Muscle of leg (tissue), 11 donors: Measurements from ENCODE around the gene TSR3. TPM values are rescaled to one million over a fixed set of nuclear protein-coding genes. Genes with fewer than 3 reads are reported as not detected.

Experiments
- DNase-seq: peaks from one replicate; pipeline ENCODE4 v3.0.0; 2013
- H3K27ac ChIP-seq: one replicate; pipeline ENCODE4 v1.5.1; 2013; ENCODE audit warnings: mild to moderate bottlenecking, low read length, control low read depth
- H3K27me3 ChIP-seq: one replicate; pipeline ENCODE4 v1.6.1; 2013; ENCODE audit warnings: low read length; ENCODE audit not compliant: control insufficient read depth, insufficient read depth
- H3K36me3 ChIP-seq: one replicate; pipeline ENCODE4 v1.6.1; 2013; ENCODE audit warnings: low read length; ENCODE audit not compliant: control insufficient read depth, insufficient read depth
- H3K4me1 ChIP-seq: one replicate; pipeline ENCODE4 v1.6.1; 2013; ENCODE audit warnings: low read length; ENCODE audit not compliant: control insufficient read depth, insufficient read depth
- H3K4me3 ChIP-seq: one replicate; pipeline ENCODE4 v1.5.1; 2013; ENCODE audit warnings: low read length, control low read depth
- H3K9me3 ChIP-seq: replicated peaks from 2 replicates; pipeline ENCODE4 v1.6.1; 2013; ENCODE audit warnings: low read depth, low read length; ENCODE audit not compliant: control insufficient read depth
- WGBS: methylation state at CpG from one replicate; pipeline ENCODE4 v1.1.5; 2013; ENCODE audit warnings: missing lambda C conversion rate; ENCODE audit not compliant: insufficient coverage; 5-methylcytosine and 5-hydroxymethylcytosine counted together
- polyA plus RNA-seq, 8 donors: library from polyadenylated mRNA; unstranded; fragments of 120-200 nt; gene quantifications; one replicate each; pipeline versions ENCODE4 v1.2.1 to v1.2.3, GENCODE V29; 2013; ENCODE audit warnings: inconsistent platforms in 1 of 8, low replicate concordance in 1 of 8; ENCODE audit not compliant: insufficient read length in 8 of 8, insufficient read depth in 1 of 8
- total RNA-seq: library from RNA; stranded (reverse); fragments of 120-200 nt; gene quantifications from one replicate; pipeline ENCODE4 v1.2.4, GENCODE V29; 2013

TSR3 gene
- total and polyA plus RNA-seq, 9 donors, result 40.9 to 62.3 (median 49.2) TPM

DNA sequence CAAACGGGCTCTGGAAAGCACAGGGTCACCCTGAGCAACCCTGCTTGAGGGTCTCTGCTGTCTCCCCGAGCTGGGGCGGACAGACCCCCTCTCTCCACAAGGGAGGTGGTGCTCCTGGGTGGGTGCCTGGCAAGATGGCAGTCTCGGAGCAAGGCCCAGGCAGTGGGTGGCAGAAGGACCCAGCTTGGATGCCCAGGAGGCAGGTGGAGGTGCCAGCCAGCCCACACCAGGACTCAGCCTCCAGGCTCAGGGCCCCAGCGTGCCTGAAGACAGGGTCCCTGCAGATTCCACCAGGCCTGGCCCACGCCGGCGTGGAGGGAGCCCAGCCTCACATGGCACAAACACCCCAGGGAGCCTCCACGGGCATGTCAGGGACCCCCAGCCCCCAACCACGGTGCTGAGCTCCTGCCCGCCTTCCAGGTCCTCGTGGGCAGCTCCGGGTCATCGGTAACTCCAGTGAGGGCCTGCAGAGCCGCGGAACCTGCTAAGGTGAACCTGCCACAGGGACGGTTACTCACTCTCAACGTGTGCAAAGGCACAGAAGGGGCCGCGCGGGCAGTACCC, 42.0 kb upstream of the TSR3 start:
- no peaks in the 10 kb centered on the region for H3K27me3 ChIP-seq
- no peak for DNase-seq
- H3K4me1 ChIP-seq, result no peaks in the 10 kb centered on the region
- WGBS, result 92% methylated on average over 18 of the region's 21 CpGs
- H3K27ac ChIP-seq, result no peak overlapping the region
- H3K9me3 ChIP-seq, result no peaks in the 10 kb centered on the region
- H3K4me3 ChIP-seq, result no peak overlapping the region
- peaks cover 66% of the 10 kb centered on the region for H3K36me3 ChIP-seq

- H3K27me3 ChIP-seq, result no peaks in the 10 kb centered on the region
- H3K27ac ChIP-seq, result no peak overlapping the region
- H3K4me3 ChIP-seq, result no peak overlapping the region
- peaks cover 63% of the 10 kb centered on the region for H3K36me3 ChIP-seq
- 92% methylated on average over 16 of the region's 17 CpGs for WGBS
- no peak for DNase-seq
- H3K4me1 ChIP-seq, result no peaks in the 10 kb centered on the region
- H3K9me3 ChIP-seq, result no peaks in the 10 kb centered on the region
Measured at GRCh38 chr16:1392826-1393225, 41.1 kb upstream of the TSR3 start.

DNA sequence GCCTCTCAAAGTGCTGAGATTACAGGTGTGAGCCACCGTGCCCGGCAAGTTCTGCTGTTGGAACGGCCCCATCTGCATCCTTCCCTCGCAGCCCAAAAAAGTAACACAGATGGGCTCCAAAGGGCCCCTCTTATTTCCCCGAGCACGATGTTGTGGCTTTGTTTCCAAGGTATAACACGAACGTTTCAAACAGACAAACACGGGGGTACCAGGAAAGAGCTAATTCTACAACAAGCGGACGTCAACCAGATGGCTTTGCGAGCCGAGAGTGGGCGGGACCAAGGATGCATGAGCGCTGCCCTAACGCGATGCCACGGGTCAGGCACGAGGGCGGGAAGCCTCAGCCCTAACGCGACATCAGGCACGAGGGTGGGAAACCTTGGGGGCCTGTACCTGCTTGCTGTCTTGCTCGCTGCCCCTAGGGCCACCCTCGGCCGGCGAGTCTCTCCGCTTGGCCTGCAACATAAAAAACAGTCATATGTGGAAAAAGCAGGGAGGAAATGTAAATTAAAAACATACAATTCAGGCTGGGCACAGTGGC, 38.6 kb upstream of the TSR3 start:
- H3K4me3 ChIP-seq, result no peak overlapping the region
- WGBS, result 78% methylated on average over 16 of the region's 28 CpGs
- no peaks in the 10 kb centered on the region for H3K4me1 ChIP-seq
- DNase-seq, result no peak
- no peaks in the 10 kb centered on the region for H3K9me3 ChIP-seq
- no peak overlapping the region for H3K27ac ChIP-seq
- peaks cover 52% of the 10 kb centered on the region for H3K36me3 ChIP-seq
- no peaks in the 10 kb centered on the region for H3K27me3 ChIP-seq

GRCh38 chr16:1389762-1390161, 38.1 kb upstream of the TSR3 start:
- 97% methylated on average over 5 of the region's 7 CpGs for WGBS
- Histone ChIP-seq H3K4me1 (no peaks in the 10 kb centered on the region), H3K9me3 (no peaks in the 10 kb centered on the region), H3K27me3 (no peaks in the 10 kb centered on the region), H3K36me3 (peaks cover 56% of the 10 kb centered on the region), H3K27ac (no peak overlapping the region), H3K4me3 (no peak overlapping the region)
- no peak for DNase-seq

- Histone ChIP-seq H3K36me3 (peaks cover 48% of the 10 kb centered on the region), H3K27ac (no peak overlapping the region), H3K9me3 (no peaks in the 10 kb centered on the region), H3K4me1 (no peaks in the 10 kb centered on the region), H3K27me3 (no peaks in the 10 kb centered on the region), H3K4me3 (no peak overlapping the region)
- no peak for DNase-seq
- WGBS, result 91% methylated on average over 14 of the region's 16 CpGs
Measured at GRCh38 chr16:1387331-1387730, 35.7 kb upstream of the TSR3 start.

GRCh38 chr16:1385232-1385631, 33.6 kb upstream of the TSR3 start:
- peaks cover 48% of the 10 kb centered on the region for H3K36me3 ChIP-seq
- H3K9me3 ChIP-seq, result no peaks in the 10 kb centered on the region
- no peaks in the 10 kb centered on the region for H3K4me1 ChIP-seq
- WGBS, result 92% methylated on average over 39 of the region's 39 CpGs
- H3K4me3 ChIP-seq, result no peak overlapping the region
- no peak for DNase-seq
- H3K27me3 ChIP-seq, result no peaks in the 10 kb centered on the region
- no peak overlapping the region for H3K27ac ChIP-seq

GRCh38 chr16:1383556-1383955, 31.9 kb upstream of the TSR3 start:
- no peak overlapping the region for H3K4me3 ChIP-seq
- no peak for DNase-seq
- no peak overlapping the region for H3K27ac ChIP-seq
- H3K27me3 ChIP-seq, result peaks cover 3% of the 10 kb centered on the region
- H3K9me3 ChIP-seq, result no peaks in the 10 kb centered on the region
- WGBS, result 94% methylated on average over 15 of the region's 18 CpGs
- H3K36me3 ChIP-seq, result peaks cover 36% of the 10 kb centered on the region
- H3K4me1 ChIP-seq, result peaks cover 9% of the 10 kb centered on the region

- Histone ChIP-seq H3K4me1 (peaks cover 10% of the 10 kb centered on the region), H3K36me3 (peaks cover 38% of the 10 kb centered on the region), H3K9me3 (no peaks in the 10 kb centered on the region), H3K27me3 (peaks cover 6% of the 10 kb centered on the region), H3K4me3 (no peak overlapping the region), H3K27ac (no peak overlapping the region)
- 86% methylated on average over 7 of the region's 9 CpGs for WGBS
- DNase-seq, result no peak
Measured at GRCh38 chr16:1381612-1382406, 30.1 kb upstream of the TSR3 start.

DNA sequence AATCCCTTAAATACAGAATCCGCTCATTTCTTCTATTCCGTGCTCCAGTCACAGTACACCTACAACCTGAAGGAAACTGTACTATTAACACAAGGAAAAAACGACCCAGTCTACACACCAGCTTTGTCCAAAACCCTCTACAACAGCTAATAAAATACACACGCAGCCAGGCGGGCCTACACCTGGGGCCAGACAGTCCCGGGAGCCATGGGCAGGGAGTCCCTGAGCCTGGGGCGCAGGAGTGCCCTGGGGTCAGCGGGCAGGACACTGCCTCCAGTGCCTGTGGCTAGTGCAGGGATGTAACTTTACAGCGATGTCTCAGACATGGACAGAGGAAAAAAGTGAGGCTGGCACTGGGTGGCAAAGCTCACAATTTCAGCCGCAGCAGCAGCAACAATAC, 28.5 kb upstream of the TSR3 start:
- peaks cover 38% of the 10 kb centered on the region for H3K36me3 ChIP-seq

DNA sequence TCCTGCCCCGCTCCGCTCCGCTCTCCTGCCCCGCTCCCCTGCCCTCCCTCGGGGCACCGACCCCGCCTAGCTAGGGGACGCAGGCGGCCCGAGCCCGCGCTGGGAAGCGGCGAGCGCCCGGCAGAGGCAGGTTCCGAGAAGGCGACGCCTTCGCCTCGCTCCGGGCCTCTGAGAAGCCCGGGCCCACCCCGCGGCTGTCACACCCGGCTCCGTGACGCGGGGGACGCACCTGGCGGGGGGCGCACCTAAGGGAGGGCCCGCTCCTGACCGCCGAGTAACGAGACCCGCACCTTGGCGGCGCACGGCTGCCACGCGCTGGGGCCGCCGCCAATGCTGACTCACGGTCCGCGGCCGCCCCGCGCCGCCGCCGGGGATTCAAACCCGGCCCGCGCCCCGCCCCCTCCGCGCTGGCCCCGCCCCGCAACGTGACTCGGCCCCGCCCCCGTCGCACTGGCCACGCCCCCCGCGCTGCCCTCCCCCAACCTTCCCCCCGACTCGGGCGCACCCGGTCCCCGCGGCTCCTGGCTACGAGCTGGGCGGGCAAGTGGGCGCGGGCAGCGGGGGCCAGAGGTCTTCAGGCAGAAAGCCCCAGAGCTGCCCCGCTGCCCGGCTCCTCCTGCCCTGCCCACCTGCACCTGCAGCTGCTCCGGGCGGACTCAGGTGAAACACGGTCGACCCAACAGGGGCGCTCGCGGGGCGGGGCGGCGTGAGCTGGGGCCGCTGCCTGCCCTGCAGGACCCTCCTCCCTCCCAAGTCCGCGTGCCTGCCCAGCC, 27.8 kb upstream of the TSR3 start:
- DNase-seq, result peak; percentile 55
- WGBS, result 2% methylated on average over 68 of the region's 95 CpGs
- Histone ChIP-seq H3K27me3 (peaks cover 6% of the 10 kb centered on the region), H3K36me3 (peaks cover 32% of the 10 kb centered on the region), H3K9me3 (no peaks in the 10 kb centered on the region), H3K4me3 (peak overlapping the region; percentile 19), H3K27ac (no peak overlapping the region), H3K4me1 (peaks cover 10% of the 10 kb centered on the region)

More for the DNA sequence above, 28.5 kb upstream of the TSR3 start:
- Histone ChIP-seq H3K27me3 (peaks cover 6% of the 10 kb centered on the region), H3K4me1 (peaks cover 10% of the 10 kb centered on the region), H3K27ac (no peak overlapping the region), H3K4me3 (no peak overlapping the region), H3K9me3 (no peaks in the 10 kb centered on the region)
- 84% methylated on average over 5 of the region's 10 CpGs for WGBS
- DNase-seq, result no peak
